ENCODE results near the gene COL11A1.

The COL11A1 gene

GRCh38 chr1:102891868-102892625 lies 216.3 kb downstream of the COL11A1 start:
- H3K9me3 ChIP-seq (ENCODE audit: control insufficient read depth in 5 of 5, low read length in 5 of 5), result no peaks in the 10 kb centered on the region
- no peaks in the 10 kb centered on the region for H3K4me1 ChIP-seq (ENCODE audit: control insufficient read depth in 5 of 5, insufficient read depth in 5 of 5, low read length in 5 of 5)
- H3K27ac ChIP-seq (ENCODE audit: low read depth, low read length), result no peak overlapping the region
- H3K9ac ChIP-seq (ENCODE audit: low read length in 5 of 5), result no peak overlapping the region
- H3K4me3 ChIP-seq (ENCODE audit: low read depth in 1 of 5, low read length in 5 of 5), result no peak overlapping the region
- H3K36me3 ChIP-seq (ENCODE audit: control insufficient read depth in 5 of 5, insufficient read depth in 5 of 5, low read length in 5 of 5), result peaks cover 0 to 5% (median 0%) of the 10 kb centered on the region in 5 donors
- no peaks in the 10 kb centered on the region for H3K27me3 ChIP-seq (ENCODE audit: control insufficient read depth in 5 of 5, insufficient read depth in 4 of 5, low read length in 5 of 5)

GRCh38 chr1:102886638-102887037 lies 221.7 kb downstream of the COL11A1 start:
- H3K9me3 ChIP-seq (ENCODE audit: control insufficient read depth in 5 of 5, low read length in 5 of 5), result no peaks in the 10 kb centered on the region
- H3K36me3 ChIP-seq (ENCODE audit: control insufficient read depth in 5 of 5, insufficient read depth in 5 of 5, low read length in 5 of 5), result no peaks in the 10 kb centered on the region
- H3K4me1 ChIP-seq (ENCODE audit: control insufficient read depth in 5 of 5, insufficient read depth in 5 of 5, low read length in 5 of 5), result no peaks in the 10 kb centered on the region
- no peaks in the 10 kb centered on the region for H3K27me3 ChIP-seq (ENCODE audit: control insufficient read depth in 5 of 5, insufficient read depth in 4 of 5, low read length in 5 of 5)
- no peak overlapping the region for H3K4me3 ChIP-seq (ENCODE audit: low read depth in 1 of 5, low read length in 5 of 5)
- no peak overlapping the region for H3K9ac ChIP-seq (ENCODE audit: low read length in 5 of 5)
- no peak overlapping the region for H3K27ac ChIP-seq (ENCODE audit: low read depth, low read length)

- no peaks in the 10 kb centered on the region for H3K27me3 ChIP-seq (ENCODE audit: control insufficient read depth in 5 of 5, insufficient read depth in 4 of 5, low read length in 5 of 5)
Measured at GRCh38 chr1:102884238-102884637, 224.1 kb downstream of the COL11A1 start.

GRCh38 chr1:102879439-102879993 lies 228.8 kb downstream of the COL11A1 start:
- Histone ChIP-seq H3K4me3 (ENCODE audit: low read depth in 1 of 5, low read length in 5 of 5) (no peak overlapping the region), H3K27me3 (ENCODE audit: control insufficient read depth in 5 of 5, insufficient read depth in 4 of 5, low read length in 5 of 5) (no peaks in the 10 kb centered on the region), H3K4me1 (ENCODE audit: control insufficient read depth in 5 of 5, insufficient read depth in 5 of 5, low read length in 5 of 5) (no peaks in the 10 kb centered on the region), H3K9ac (ENCODE audit: low read length in 5 of 5) (no peak overlapping the region), H3K9me3 (ENCODE audit: control insufficient read depth in 5 of 5, low read length in 5 of 5) (no peaks in the 10 kb centered on the region), H3K27ac (ENCODE audit: low read depth, low read length) (no peak overlapping the region), H3K36me3 (ENCODE audit: control insufficient read depth in 5 of 5, insufficient read depth in 5 of 5, low read length in 5 of 5) (no peaks in the 10 kb centered on the region)

More at GRCh38 chr1:102884238-102884637, 224.1 kb downstream of the COL11A1 start:
- Histone ChIP-seq H3K4me1 (ENCODE audit: control insufficient read depth in 5 of 5, insufficient read depth in 5 of 5, low read length in 5 of 5) (no peaks in the 10 kb centered on the region), H3K36me3 (ENCODE audit: control insufficient read depth in 5 of 5, insufficient read depth in 5 of 5, low read length in 5 of 5) (no peaks in the 10 kb centered on the region), H3K9ac (ENCODE audit: low read length in 5 of 5) (no peak overlapping the region), H3K27ac (ENCODE audit: low read depth, low read length) (no peak overlapping the region), H3K9me3 (ENCODE audit: control insufficient read depth in 5 of 5, low read length in 5 of 5) (no peaks in the 10 kb centered on the region), H3K4me3 (ENCODE audit: low read depth in 1 of 5, low read length in 5 of 5) (no peak overlapping the region)

- Histone ChIP-seq H3K9me3 (ENCODE audit: control insufficient read depth in 5 of 5, low read length in 5 of 5) (peaks cover 0 to 8% (median 0%) of the 10 kb centered on the region in 5 donors), H3K27me3 (ENCODE audit: control insufficient read depth in 5 of 5, insufficient read depth in 4 of 5, low read length in 5 of 5) (no peaks in the 10 kb centered on the region), H3K4me3 (ENCODE audit: low read depth in 1 of 5, low read length in 5 of 5) (no peak overlapping the region), H3K27ac (ENCODE audit: low read depth, low read length) (no peak overlapping the region), H3K4me1 (ENCODE audit: control insufficient read depth in 5 of 5, insufficient read depth in 5 of 5, low read length in 5 of 5) (no peaks in the 10 kb centered on the region), H3K9ac (ENCODE audit: low read length in 5 of 5) (no peak overlapping the region), H3K36me3 (ENCODE audit: control insufficient read depth in 5 of 5, insufficient read depth in 5 of 5, low read length in 5 of 5) (no peaks in the 10 kb centered on the region)
Measured at GRCh38 chr1:102875756-102876155, 232.6 kb downstream of the COL11A1 start.

GRCh38 chr1:102872526-102872925 lies 235.8 kb downstream of the COL11A1 start:
- H3K4me1 ChIP-seq (ENCODE audit: control insufficient read depth in 5 of 5, insufficient read depth in 5 of 5, low read length in 5 of 5), result no peaks in the 10 kb centered on the region
- H3K9ac ChIP-seq (ENCODE audit: low read length in 5 of 5), result no peak overlapping the region
- no peak overlapping the region for H3K4me3 ChIP-seq (ENCODE audit: low read depth in 1 of 5, low read length in 5 of 5)
- H3K36me3 ChIP-seq (ENCODE audit: control insufficient read depth in 5 of 5, insufficient read depth in 5 of 5, low read length in 5 of 5), result no peaks in the 10 kb centered on the region
- no peaks in the 10 kb centered on the region for H3K27me3 ChIP-seq (ENCODE audit: control insufficient read depth in 5 of 5, insufficient read depth in 4 of 5, low read length in 5 of 5)
- H3K9me3 ChIP-seq (ENCODE audit: control insufficient read depth in 5 of 5, low read length in 5 of 5), result peaks cover 0 to 12% (median 3%) of the 10 kb centered on the region in 5 donors
- H3K27ac ChIP-seq (ENCODE audit: low read depth, low read length), result no peak overlapping the region

- Histone ChIP-seq H3K36me3 (ENCODE audit: control insufficient read depth in 5 of 5, insufficient read depth in 5 of 5, low read length in 5 of 5) (no peaks in the 10 kb centered on the region), H3K27ac (ENCODE audit: low read depth, low read length) (no peak overlapping the region), H3K9ac (ENCODE audit: low read length in 5 of 5) (no peak overlapping the region), H3K4me3 (ENCODE audit: low read depth in 1 of 5, low read length in 5 of 5) (no peak overlapping the region), H3K27me3 (ENCODE audit: control insufficient read depth in 5 of 5, insufficient read depth in 4 of 5, low read length in 5 of 5) (no peaks in the 10 kb centered on the region), H3K9me3 (ENCODE audit: control insufficient read depth in 5 of 5, low read length in 5 of 5) (peaks cover 0 to 12% (median 3%) of the 10 kb centered on the region in 5 donors), H3K4me1 (ENCODE audit: control insufficient read depth in 5 of 5, insufficient read depth in 5 of 5, low read length in 5 of 5) (no peaks in the 10 kb centered on the region)
Measured at GRCh38 chr1:102872097-102872496, 236.2 kb downstream of the COL11A1 start.

- Histone ChIP-seq H3K4me3 (ENCODE audit: low read depth in 1 of 5, low read length in 5 of 5) (no peak overlapping the region), H3K27ac (ENCODE audit: low read depth, low read length) (no peak overlapping the region), H3K9ac (ENCODE audit: low read length in 5 of 5) (no peak overlapping the region), H3K27me3 (ENCODE audit: control insufficient read depth in 5 of 5, insufficient read depth in 4 of 5, low read length in 5 of 5) (no peaks in the 10 kb centered on the region), H3K9me3 (ENCODE audit: control insufficient read depth in 5 of 5, low read length in 5 of 5) (peaks cover 0 to 7% (median 0%) of the 10 kb centered on the region in 5 donors), H3K4me1 (ENCODE audit: control insufficient read depth in 5 of 5, insufficient read depth in 5 of 5, low read length in 5 of 5) (no peaks in the 10 kb centered on the region), H3K36me3 (ENCODE audit: control insufficient read depth in 5 of 5, insufficient read depth in 5 of 5, low read length in 5 of 5) (no peaks in the 10 kb centered on the region)
Measured at GRCh38 chr1:102863704-102864103, 244.6 kb downstream of the COL11A1 start.

- Histone ChIP-seq H3K4me1 (ENCODE audit: control insufficient read depth in 5 of 5, insufficient read depth in 5 of 5, low read length in 5 of 5) (no peaks in the 10 kb centered on the region), H3K36me3 (ENCODE audit: control insufficient read depth in 5 of 5, insufficient read depth in 5 of 5, low read length in 5 of 5) (no peaks in the 10 kb centered on the region), H3K27ac (ENCODE audit: low read depth, low read length) (no peak overlapping the region), H3K9me3 (ENCODE audit: control insufficient read depth in 5 of 5, low read length in 5 of 5) (peaks cover 0 to 10% (median 0%) of the 10 kb centered on the region in 5 donors), H3K9ac (ENCODE audit: low read length in 5 of 5) (no peak overlapping the region), H3K27me3 (ENCODE audit: control insufficient read depth in 5 of 5, insufficient read depth in 4 of 5, low read length in 5 of 5) (no peaks in the 10 kb centered on the region), H3K4me3 (ENCODE audit: low read depth in 1 of 5, low read length in 5 of 5) (no peak overlapping the region)
Measured at GRCh38 chr1:102861247-102861646, 247.1 kb downstream of the COL11A1 start.

- no peaks in the 10 kb centered on the region for H3K27me3 ChIP-seq (ENCODE audit: control insufficient read depth in 5 of 5, insufficient read depth in 4 of 5, low read length in 5 of 5)
- no peaks in the 10 kb centered on the region for H3K36me3 ChIP-seq (ENCODE audit: control insufficient read depth in 5 of 5, insufficient read depth in 5 of 5, low read length in 5 of 5)
- no peak overlapping the region for H3K9ac ChIP-seq (ENCODE audit: low read length in 5 of 5)
- H3K4me3 ChIP-seq (ENCODE audit: low read depth in 1 of 5, low read length in 5 of 5), result no peak overlapping the region
- peaks cover 0 to 11% (median 3%) of the 10 kb centered on the region in 5 donors for H3K9me3 ChIP-seq (ENCODE audit: control insufficient read depth in 5 of 5, low read length in 5 of 5)
- H3K4me1 ChIP-seq (ENCODE audit: control insufficient read depth in 5 of 5, insufficient read depth in 5 of 5, low read length in 5 of 5), result no peaks in the 10 kb centered on the region
- no peak overlapping the region for H3K27ac ChIP-seq (ENCODE audit: low read depth, low read length)
Measured at GRCh38 chr1:102858695-102859094, 249.6 kb downstream of the COL11A1 start.
